ENCODE measurements around the gene RASGRP3. TPM values are rescaled to one million over a fixed set of nuclear protein-coding genes. Genes with fewer than 3 reads are reported as not detected.
A peak's percentile ranks its signal among the peaks of the same experiment; 100 is the strongest.

RASGRP3 gene
- total and polyA plus RNA-seq, 10 donors: 13.2 to 68.1 (median 44.5) TPM

DNA sequence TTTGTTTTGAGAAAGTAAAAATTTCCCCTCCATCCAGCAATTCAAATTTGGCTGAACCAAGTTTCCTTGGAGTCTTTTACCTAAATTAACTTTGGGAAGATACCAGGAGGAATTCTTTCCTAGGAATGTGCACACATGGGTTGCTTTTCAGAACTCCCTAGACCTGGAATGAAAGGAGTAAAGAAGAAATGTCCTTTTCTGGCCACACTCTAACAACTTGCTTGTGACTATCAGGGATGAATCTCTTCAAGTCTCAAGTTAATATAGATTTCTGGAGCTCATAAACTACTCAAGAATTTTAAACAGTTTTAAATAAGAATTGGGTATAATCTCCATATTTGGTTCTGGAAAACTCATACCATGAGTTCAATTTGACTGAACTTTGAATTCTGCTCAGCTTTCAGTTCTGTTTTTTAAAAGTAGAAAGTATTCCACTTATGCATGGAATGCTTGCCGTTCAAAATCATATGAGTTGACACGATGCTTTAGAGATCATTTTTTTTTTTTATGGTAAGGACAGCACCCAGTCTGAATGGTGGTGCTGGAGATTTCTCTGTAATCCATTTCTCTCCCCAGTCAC lies 7.7 kb downstream of the RASGRP3 start:
- intact Hi-C loops (cut with DNase I; ENCODE audit: low total_unique reads): no loop called here

GRCh38 chr2:33485051-33485450 lies 8.6 kb downstream of the RASGRP3 start:
- TF ChIP-seq POLR2AphosphoS5 (IDR thresholded peaks at IDR 0.05) (no peak), POLR2A (IDR thresholded peaks at IDR 0.05) (no peak)
- TF ChIP-seq, protein P1, sequence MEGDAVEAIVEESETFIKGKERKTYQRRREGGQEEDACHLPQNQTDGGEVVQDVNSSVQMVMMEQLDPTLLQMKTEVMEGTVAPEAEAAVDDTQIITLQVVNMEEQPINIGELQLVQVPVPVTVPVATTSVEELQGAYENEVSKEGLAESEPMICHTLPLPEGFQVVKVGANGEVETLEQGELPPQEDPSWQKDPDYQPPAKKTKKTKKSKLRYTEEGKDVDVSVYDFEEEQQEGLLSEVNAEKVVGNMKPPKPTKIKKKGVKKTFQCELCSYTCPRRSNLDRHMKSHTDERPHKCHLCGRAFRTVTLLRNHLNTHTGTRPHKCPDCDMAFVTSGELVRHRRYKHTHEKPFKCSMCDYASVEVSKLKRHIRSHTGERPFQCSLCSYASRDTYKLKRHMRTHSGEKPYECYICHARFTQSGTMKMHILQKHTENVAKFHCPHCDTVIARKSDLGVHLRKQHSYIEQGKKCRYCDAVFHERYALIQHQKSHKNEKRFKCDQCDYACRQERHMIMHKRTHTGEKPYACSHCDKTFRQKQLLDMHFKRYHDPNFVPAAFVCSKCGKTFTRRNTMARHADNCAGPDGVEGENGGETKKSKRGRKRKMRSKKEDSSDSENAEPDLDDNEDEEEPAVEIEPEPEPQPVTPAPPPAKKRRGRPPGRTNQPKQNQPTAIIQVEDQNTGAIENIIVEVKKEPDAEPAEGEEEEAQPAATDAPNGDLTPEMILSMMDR (IDR thresholded peaks at IDR 0.05 in 8 of 11, conservative IDR thresholded peaks at IDR 0.05 in 3 of 11): no peak
- Histone ChIP-seq H3K9me3 (peaks cover 0 to 14% (median 12%) of the 10 kb centered on the region in 8 donors), H3K4me3 (peak overlapping the region in 1 of 8 donors; percentile 12), H3K27ac (peak overlapping the region in 7 of 8 donors; percentile 25 to 93 (median 73)), H3K27me3 (replicated peaks in 1 of 7) (no peaks in the 10 kb centered on the region), H3K36me3 (peaks cover 0 to 15% (median 0%) of the 10 kb centered on the region in 6 donors), H3K4me1 (peaks cover 13 to 62% (median 43%) of the 10 kb centered on the region in 6 donors)
- intact Hi-C loops (cut with DNase I; ENCODE audit: low total_unique reads): no loop called here
- DNase-seq: no peak
- 74 to 93% (median 84%) methylated on average over 2 of the region's 2 CpGs for WGBS, 5 donors

More for the DNA sequence above, 7.7 kb downstream of the RASGRP3 start:
- 35 to 52% (median 39%) methylated on average over 2 of the region's 2 CpGs for WGBS, 5 donors
- Histone ChIP-seq H3K9me3 (peaks cover 0 to 14% (median 12%) of the 10 kb centered on the region in 8 donors), H3K4me3 (peak overlapping the region in 1 of 8 donors; percentile 12), H3K27ac (peak overlapping the region; percentile 25 to 93 (median 72)), H3K36me3 (peaks cover 0 to 15% (median 0%) of the 10 kb centered on the region in 6 donors), H3K4me1 (peaks cover 13 to 62% (median 45%) of the 10 kb centered on the region in 6 donors), H3K27me3 (replicated peaks in 1 of 7) (no peaks in the 10 kb centered on the region)
- DNase-seq: no peak
- TF ChIP-seq, protein P1 (IDR thresholded peaks at IDR 0.05 in 8 of 11, conservative IDR thresholded peaks at IDR 0.05 in 3 of 11): no peak

DNA sequence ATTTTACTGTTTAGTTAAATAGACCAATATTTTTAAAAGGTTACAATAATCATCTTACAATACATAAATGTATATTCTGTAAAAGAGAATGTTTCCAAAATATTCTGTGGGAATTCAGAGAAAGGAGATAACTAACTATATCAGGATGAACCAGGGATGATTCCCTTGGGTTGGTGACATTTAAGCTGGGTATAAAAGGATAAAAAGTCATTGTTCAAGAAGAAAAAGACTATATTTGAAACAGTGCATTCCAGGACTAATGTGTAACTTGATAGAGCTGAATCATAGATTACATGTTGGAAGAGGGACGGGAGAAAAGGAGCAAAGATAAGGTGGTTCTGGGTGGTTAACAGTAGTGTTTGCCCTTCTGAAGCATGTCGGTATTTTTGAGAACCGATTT lies 10.1 kb downstream of the RASGRP3 start:
- 80 to 97% (median 96%) methylated on average over 3 of the region's 3 CpGs for WGBS, 5 donors
- H3K27me3 ChIP-seq (replicated peaks in 1 of 7): no peaks in the 10 kb centered on the region
- no peak for DNase-seq
- peaks cover 0 to 14% (median 12%) of the 10 kb centered on the region in 8 donors for H3K9me3 ChIP-seq
- TF ChIP-seq, protein P1 (IDR thresholded peaks at IDR 0.05 in 8 of 11, conservative IDR thresholded peaks at IDR 0.05 in 3 of 11): no peak
- TF ChIP-seq POLR2A (IDR thresholded peaks at IDR 0.05): no peak
- no peak for TF ChIP-seq POLR2AphosphoS5 (IDR thresholded peaks at IDR 0.05)
- H3K4me3 ChIP-seq: no peak overlapping the region
- peak overlapping the region in 4 of 8 donors; percentile 73 to 93 (median 74) for H3K27ac ChIP-seq
- intact Hi-C loops (cut with DNase I; ENCODE audit: low total_unique reads): no loop called here
- peaks cover 0 to 10% (median 0%) of the 10 kb centered on the region in 6 donors for H3K36me3 ChIP-seq
- H3K4me1 ChIP-seq: peaks cover 13 to 66% (median 52%) of the 10 kb centered on the region in 6 donors

DNA sequence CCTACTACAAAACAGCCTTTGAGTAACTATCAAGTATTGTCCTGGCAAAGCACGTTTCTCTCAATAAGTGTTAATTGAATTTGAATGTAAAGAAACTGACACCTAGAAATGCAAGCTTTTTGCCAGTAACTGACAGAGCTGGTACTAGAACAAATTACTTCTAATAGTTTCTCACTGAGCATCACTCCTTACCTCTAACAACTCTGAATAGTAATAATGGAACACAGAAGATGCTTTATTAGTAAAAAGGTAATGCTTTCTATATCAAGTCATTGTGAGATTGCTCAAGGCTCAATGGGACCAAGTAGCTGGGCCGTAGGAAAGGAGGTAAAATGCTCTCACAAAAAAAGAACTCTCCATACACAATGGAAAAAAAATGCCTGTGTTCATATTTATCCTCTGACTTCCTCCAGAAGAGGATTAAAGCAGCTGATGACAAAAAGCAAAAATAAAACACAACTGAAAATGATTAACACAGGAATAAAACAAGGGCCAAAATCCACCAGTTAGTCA lies 11.8 kb downstream of the RASGRP3 start:
- H3K27me3 ChIP-seq (replicated peaks in 1 of 7): no peaks in the 10 kb centered on the region
- H3K9me3 ChIP-seq: peaks cover 0 to 14% (median 12%) of the 10 kb centered on the region in 8 donors
- H3K4me3 ChIP-seq: no peak overlapping the region
- no peak for DNase-seq
- peak overlapping the region in 4 of 8 donors; percentile 7 to 74 (median 46) for H3K27ac ChIP-seq
- peaks cover 13 to 73% (median 54%) of the 10 kb centered on the region in 6 donors for H3K4me1 ChIP-seq
- peaks cover 0 to 9% (median 0%) of the 10 kb centered on the region in 6 donors for H3K36me3 ChIP-seq
- 61 to 75% (median 71%) methylated on average over 2 of the region's 2 CpGs for WGBS, 5 donors
- intact Hi-C loops (cut with DNase I; ENCODE audit: low total_unique reads): no loop called here
- no peak for TF ChIP-seq POLR2AphosphoS5 (IDR thresholded peaks at IDR 0.05)
- no peak for TF ChIP-seq POLR2A (IDR thresholded peaks at IDR 0.05)
- TF ChIP-seq, protein P1 (IDR thresholded peaks at IDR 0.05 in 8 of 11, conservative IDR thresholded peaks at IDR 0.05 in 3 of 11): no peak
